GM18951 (cell line): ENCODE measurements around the gene CXCL1.

Source experiments
- POLR2A ChIP-seq: IDR thresholded peaks from 4 replicates; pipeline ENCODE4 v1.6.1; 2011; ENCODE audit warnings: mild to moderate bottlenecking; ENCODE audit not compliant: insufficient read length, insufficient read depth; ENCODE audit errors: extremely low read depth
- in situ Hi-C: fragments of 300-500 bp; cut with MboI; formaldehyde crosslinking; loops from one replicate; pipeline ENCODE4 v1.12.0; 2022; ENCODE audit warnings: low sequenced_read_pairs, mixed read lengths, inconsistent platforms; ENCODE audit not compliant: unreplicated experiment

Gene CXCL1

DNA sequence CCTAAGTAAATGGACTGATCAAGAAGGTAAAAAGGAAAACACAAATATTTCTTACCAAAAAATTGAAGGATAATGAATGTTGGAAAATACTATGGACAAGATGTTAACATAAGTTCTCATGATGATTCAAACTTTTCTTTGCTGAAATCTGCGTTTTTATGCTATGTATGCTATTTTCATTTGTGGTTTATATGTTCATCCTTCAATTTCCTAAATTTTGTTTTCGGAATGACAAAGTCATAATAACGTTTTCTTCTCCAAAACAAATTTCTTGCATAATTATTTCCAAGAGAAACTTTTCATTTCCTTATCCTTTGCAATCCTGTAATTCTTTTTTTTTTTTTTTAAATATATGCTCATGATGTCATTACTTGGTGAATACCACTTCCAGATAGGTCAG is 8.3 kb upstream of the CXCL1 start:
- in situ Hi-C loops: no loop called here
- no peak for TF ChIP-seq POLR2A

DNA sequence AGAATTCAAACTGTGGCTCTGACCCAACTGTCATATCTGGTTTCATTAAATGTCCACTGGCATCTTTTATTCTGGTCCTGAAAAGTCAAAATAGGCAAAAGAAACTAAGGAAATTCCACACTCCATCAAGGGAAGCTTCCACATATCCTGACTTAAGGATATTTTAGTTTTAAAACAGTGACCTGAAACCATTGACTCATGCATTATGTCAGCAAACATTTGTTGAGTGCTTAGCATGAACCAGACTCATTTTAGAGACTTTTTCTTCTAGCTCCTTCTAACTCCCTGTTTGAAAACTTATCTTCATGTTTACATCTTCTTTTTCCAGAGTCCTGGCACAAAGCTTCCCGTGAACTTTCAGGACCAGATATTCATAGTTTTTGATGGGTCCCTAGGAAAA is 6.9 kb upstream of the CXCL1 start:
- in situ Hi-C loops: no loop called here
- TF ChIP-seq POLR2A: no peak

DNA sequence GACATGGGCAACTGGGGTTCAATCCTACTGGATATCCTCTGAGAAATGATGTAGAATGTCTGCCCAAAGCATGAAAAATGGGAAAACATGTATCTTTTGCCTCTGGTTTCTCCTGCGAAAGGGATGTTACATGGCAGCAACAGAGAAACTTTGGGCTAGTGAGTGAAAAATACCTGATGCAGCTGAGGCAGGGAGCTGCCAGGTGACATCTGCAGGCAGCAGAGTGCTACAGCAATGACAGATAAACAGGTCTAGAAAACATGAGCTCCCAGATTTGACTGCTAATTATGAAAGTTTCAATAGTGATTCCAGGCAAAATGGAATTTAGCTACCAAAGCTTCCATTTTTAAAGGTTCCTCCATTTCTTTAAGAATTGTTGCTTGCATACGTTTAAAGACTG is 4.8 kb upstream of the CXCL1 start:
- in situ Hi-C loops: no loop called here
- TF ChIP-seq POLR2A: no peak

DNA sequence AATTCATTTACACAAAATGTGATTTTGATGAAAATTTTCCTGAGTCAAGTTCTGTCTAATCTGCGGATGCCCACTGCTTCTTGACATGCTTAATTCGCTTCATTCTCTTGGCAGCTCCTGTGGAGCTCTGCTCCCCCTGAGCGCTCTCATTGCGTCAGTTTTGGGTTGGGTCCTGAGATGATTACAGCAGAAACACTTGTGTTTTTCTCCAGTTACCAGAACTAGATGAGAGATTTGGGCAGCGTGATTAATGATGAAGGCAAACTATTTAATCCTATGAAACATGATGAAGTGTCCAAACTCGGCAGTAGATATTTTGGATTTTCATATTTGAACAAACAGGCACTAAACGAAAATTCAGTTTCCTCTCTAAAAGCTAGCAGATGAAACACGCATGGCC is 4.2 kb upstream of the CXCL1 start:
- in situ Hi-C loops: no loop called here
- TF ChIP-seq POLR2A: no peak

DNA sequence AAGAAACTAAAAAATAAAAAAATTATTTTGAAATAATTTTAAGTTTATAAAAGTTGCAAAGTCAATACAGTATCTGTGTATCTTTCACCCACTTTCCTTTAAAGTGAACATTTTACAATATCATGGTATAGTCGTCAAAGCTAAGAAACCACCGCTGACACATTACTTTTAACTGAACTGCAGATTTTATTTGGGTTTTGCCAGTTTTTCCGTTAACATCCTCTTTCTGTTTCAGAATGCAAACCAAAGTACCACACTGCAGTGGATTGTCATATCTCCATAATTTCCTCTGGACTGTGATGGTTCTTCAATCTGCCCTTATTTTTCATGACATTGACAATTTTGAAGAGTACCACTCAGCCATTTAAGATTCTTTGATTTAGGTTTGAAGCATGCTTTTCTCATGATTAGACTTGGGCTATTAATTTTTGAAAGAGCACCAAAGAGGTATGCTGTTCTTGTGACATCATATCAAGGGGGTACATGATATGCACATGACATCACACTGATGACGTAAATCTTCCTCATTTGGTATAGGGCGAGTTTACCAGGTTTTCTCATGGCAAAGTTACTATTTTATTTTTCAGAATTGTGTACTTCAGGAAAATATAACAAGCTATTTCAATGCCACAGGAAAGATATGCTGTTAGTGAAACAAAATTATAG is 3.6 kb upstream of the CXCL1 start:
- no peak for TF ChIP-seq POLR2A
- in situ Hi-C loops: no loop called here

DNA sequence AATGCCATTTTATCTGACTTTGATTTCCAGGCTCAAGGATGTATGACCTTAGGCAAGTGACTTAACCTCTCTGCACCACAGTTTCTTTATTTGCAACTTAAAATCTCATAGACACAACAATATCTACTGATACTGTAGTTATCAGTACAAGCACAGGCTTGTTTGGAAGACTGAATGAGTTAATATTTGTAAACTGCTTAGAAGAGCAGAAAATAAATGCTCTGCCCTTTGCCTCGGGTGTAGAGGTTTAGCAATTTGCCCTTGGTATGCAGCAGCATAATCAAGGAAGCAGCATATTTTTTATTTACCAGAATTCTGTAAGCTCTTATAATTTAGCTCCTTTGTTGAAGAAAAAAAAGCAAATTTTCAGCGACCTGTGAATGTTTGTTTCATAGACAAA is 2.9 kb upstream of the CXCL1 start:
- in situ Hi-C loops: no loop called here
- no peak for TF ChIP-seq POLR2A

DNA sequence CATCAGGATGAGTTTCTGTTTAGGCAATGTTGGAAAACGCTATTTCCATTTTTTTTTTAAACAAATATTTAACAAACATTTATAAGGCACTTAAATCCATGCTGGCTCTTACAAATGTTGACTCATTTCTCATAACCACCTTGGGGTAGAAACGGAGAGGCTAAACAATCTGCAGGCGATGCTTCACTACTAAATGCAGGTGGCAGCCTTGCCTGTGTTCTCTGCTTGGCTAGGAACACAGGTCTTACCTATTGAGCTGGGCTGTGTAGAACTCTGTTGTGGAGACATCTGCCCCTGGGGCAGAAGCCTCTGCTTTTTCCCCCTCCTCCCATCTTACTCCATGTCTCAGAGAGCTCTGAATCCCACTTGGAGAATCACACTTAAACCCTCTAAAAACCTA is 1.4 kb upstream of the CXCL1 start:
- no peak for TF ChIP-seq POLR2A
- in situ Hi-C loops: no loop called here

DNA sequence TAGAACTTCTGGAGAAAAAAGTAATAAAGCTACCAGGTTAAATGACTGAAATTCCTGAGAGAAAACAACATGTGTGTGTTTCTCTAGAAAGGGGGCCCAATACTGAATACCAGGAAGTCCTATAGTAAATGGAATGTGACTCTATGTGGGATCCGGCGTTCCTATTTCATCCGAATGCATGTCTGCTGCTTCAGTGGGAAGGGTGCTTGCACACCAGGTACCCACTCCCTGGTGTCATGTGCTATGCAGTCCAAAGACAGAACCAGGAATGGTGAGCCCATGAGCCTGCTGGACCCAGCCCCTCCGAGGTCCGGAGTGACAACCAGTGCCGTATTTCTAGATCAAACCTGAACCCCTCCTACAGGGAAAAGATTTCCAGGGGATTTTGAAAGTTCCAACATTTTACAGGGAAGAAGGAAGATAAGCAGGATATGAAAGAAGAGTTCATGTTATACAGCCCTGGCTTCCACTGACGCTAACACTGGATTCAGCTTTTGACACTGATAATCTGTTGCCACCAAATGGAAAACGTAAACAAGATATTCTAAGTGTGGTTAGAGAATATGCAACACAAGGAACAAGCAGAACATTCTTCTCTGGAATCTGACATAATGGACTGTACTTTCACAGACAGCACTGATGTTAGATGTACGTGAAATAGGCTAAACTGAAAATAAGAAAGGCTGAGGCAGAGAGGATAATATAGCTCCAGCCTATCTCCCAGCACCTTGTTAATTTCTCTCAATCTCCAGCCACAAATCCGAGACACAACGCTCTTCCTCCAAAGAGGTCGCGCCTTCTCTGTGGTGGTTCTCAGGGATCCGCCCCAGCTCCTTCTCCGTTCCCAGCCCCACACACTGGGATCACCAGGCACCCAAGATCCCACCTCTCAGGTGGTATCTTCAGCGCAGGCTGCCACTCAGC is 725 bp upstream of the CXCL1 start:
- in situ Hi-C loops: no loop called here
- no peak for TF ChIP-seq POLR2A

DNA sequence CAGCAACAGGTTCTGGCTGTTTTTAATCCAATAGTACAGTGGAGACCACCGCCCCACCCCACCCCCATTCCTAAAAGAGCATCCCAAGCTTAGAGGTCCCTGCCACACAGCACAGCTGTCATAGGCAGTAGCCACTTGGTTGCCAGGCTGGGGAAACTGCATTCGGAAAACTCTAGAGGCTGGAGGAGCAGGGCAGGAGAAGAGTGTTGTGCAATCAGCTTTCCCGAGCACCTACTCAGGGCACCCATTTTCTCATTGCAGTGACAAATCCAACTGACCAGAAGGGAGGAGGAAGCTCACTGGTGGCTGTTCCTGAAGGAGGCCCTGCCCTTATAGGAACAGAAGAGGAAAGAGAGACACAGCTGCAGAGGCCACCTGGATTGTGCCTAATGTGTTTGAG is 1.1 kb downstream of the CXCL1 start:
- no peak for TF ChIP-seq POLR2A
- in situ Hi-C loops: no loop called here

DNA sequence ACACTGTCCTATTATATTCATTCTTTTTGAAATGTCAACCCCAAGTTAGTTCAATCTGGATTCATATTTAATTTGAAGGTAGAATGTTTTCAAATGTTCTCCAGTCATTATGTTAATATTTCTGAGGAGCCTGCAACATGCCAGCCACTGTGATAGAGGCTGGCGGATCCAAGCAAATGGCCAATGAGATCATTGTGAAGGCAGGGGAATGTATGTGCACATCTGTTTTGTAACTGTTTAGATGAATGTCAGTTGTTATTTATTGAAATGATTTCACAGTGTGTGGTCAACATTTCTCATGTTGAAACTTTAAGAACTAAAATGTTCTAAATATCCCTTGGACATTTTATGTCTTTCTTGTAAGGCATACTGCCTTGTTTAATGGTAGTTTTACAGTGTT is 1.6 kb downstream of the CXCL1 start:
- no peak for TF ChIP-seq POLR2A
- in situ Hi-C loops: no loop called here

DNA sequence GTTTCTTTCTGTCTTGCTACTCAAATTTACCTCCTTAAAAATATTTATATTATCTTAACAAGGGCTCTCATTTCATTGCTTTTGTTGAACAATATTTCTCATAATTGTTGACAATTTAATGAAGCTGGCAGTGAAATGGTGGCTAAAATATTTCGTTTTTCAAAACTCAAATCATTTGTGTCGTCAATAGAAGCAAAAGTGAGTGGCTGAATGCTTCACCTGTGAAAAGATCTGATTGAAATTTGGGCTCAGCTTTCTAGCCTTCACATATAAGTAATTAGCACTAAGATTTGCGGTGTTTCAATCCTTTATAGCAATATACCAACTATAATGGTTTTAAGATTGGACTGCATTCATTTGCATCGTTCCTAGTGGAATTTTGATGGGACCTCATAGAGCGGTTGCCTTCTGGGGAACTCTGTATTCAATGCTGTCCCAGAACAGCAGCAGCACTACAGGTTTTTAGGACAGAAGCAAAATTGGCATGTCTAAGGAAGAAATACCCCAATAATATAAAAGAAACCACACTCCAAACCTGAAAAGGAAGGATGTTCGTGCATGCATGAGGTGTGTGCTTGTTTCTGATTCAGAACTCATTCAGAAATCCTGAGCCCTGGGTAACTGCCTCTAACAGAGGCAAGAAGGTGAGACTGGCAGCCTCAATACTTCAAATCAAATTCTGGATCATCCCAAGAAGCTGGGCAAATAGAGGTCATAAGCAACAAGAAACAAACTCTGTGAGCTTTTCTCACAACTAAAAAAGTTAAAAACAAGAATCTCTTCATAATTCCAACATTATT is 2.5 kb downstream of the CXCL1 start:
- no peak for TF ChIP-seq POLR2A
- in situ Hi-C loops: no loop called here

DNA sequence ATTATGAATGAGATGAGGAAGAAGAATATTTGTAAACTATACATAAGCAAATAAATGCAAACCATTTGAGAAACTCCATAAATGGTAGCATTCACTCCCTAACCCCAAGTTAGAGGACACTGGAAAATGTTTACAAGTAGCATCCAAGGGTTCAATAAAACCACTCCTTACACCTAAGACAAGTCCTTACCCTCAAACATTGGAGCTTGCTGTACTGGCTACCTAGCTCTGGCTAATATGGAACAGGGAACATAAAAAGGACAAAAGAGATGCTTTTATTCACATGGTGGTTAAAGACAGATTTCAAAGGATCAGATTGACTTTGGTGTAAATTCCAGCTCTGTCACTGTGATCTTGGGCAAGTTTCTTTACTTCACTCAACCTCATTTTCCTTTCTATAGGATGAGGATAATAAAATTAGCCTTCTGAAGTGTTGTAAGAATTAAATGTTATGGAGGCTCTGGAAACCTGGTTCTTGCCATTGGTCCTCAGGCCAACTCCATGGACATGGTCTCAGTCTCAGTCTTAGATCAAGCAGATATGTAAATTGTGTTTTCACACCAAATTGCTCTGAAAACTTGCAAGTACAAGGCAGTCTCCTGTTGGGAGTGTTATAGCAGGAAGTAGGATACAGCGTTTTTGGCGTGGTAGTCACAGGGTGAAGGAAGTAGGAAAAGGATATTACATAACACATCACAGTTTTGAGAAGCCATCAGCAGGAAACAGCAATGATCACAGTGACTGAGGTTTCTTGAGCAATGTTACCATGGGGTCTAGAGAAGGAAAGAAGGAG is 3.3 kb downstream of the CXCL1 start:
- TF ChIP-seq POLR2A: no peak
- in situ Hi-C loops: no loop called here

DNA sequence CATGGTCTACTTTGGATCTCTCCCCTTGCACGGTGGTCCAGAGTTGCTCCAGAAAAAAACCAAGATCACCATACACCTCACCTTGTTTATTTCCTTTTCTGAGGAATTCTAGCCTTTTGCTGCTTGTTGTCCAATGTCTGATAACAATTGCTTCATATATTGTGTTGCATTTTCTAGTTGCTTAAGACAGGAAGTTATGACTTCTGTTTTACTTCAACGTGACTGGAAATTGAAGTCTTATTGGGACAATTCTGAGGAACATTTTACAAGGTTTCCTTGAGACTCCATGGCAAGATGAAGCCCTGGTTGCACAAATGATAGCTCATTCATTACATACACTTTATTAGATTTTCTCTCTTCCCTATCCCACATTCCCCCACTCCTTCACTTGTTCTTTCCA is 5.2 kb downstream of the CXCL1 start:
- no peak for TF ChIP-seq POLR2A
- in situ Hi-C loops: no loop called here

DNA sequence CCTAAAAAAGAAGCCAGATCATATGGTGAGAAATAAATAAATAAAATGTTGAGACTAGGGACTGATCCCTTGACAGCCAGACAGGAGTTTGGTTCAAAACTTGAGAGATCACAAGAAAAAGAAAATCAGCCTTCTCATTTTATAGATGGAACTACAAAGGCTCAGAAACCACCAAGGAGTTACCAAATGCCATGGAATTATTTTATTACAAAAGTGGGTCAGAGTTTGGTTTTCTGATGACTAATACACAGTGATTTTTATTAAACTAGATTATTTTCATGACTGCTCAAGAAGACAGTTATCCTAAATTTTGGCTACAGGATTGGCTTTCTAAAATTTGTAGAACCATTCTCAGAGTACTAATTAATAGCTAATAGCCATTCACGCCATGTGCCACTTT is 6.2 kb downstream of the CXCL1 start:
- in situ Hi-C loops: no loop called here
- no peak for TF ChIP-seq POLR2A
